CD8-positive, alpha-beta memory T cell (primary cell): ENCODE data around the gene CDKN1A. TPM values are rescaled to one million over a fixed set of nuclear protein-coding genes. Genes with fewer than 3 reads are reported as not detected.

ENCODE experiments used
- CTCF ChIA-PET: fragments of 350-600 bp; sonication (Branson Sonifier 250); formaldehyde crosslinking; loops from one replicate; lab custom pipeline; 2021; ENCODE audit warnings: antibody characterized with exemption; lab: Charles Lee
- POLR2A ChIA-PET: fragments of 350-600 bp; sonication (Branson Sonifier 250); formaldehyde crosslinking; loops from one replicate; lab custom pipeline; 2021; ENCODE audit warnings: antibody characterized with exemption; lab: Charles Lee
- DNase-seq, 5 donors: peaks; one replicate each; pipeline versions ENCODE4 v3.0.0 to v3.0.0-alpha.2; 2020 to 2022; ENCODE audit warnings: mixed read lengths in 1 of 5
- H3K27ac ChIP-seq: one replicate; pipeline ENCODE4 v1.7.0; 2013; ENCODE audit warnings: low read depth, mild to moderate bottlenecking, low read length, moderate library complexity
- H3K27me3 ChIP-seq: 2 replicates; pipeline ENCODE4 v1.7.0; 2013; ENCODE audit warnings: low read length, mild to moderate bottlenecking; ENCODE audit not compliant: insufficient read depth, poor library complexity, severe bottlenecking
- H3K36me3 ChIP-seq: 2 replicates; pipeline ENCODE4 v1.7.0; 2013; ENCODE audit warnings: mild to moderate bottlenecking, low read length, moderate library complexity; ENCODE audit not compliant: insufficient read depth
- H3K4me1 ChIP-seq: 2 replicates; pipeline ENCODE4 v1.7.0; 2013; ENCODE audit warnings: mild to moderate bottlenecking, low read length, moderate library complexity; ENCODE audit not compliant: insufficient read depth
- H3K4me3 ChIP-seq: 2 replicates; pipeline ENCODE4 v1.7.0; 2013; ENCODE audit warnings: mild to moderate bottlenecking, low read length
- H3K9me3 ChIP-seq: 2 replicates; pipeline ENCODE4 v1.7.0; 2013; ENCODE audit warnings: mild to moderate bottlenecking, low read length
- H3K27ac Mint-ChIP-seq, 8 donors: one replicate each; pipeline ENCODE4 v1.8.0; 2020 to 2021; ENCODE audit warnings: mixed read lengths in 8 of 8, mild to moderate bottlenecking in 6 of 8, inconsistent platforms in 3 of 8, moderate library complexity in 3 of 8
- H3K27me3 Mint-ChIP-seq, 2 donors: one replicate each; pipeline ENCODE4 v1.8.0; 2020 to 2021; ENCODE audit warnings: mixed read lengths in 2 of 2, mild to moderate bottlenecking in 1 of 2, moderate library complexity in 1 of 2
- H3K36me3 Mint-ChIP-seq, 3 donors: one replicate each; pipeline ENCODE4 v1.8.0; 2020 to 2021; ENCODE audit warnings: mixed read lengths in 3 of 3, inconsistent platforms in 1 of 3, mild to moderate bottlenecking in 1 of 3
- H3K4me1 Mint-ChIP-seq, 3 donors: one replicate each; pipeline ENCODE4 v1.8.0; 2020 to 2021; ENCODE audit warnings: mixed read lengths in 3 of 3, inconsistent platforms in 1 of 3, mild to moderate bottlenecking in 1 of 3
- H3K4me3 Mint-ChIP-seq, 7 donors: one replicate each; pipeline ENCODE4 v1.8.0; 2020 to 2021; ENCODE audit warnings: mixed read lengths in 7 of 7, mild to moderate bottlenecking in 6 of 7, moderate library complexity in 4 of 7, inconsistent platforms in 2 of 7
- H3K9me3 Mint-ChIP-seq, 5 donors: one replicate each; pipeline ENCODE4 v1.8.0; 2020 to 2022; ENCODE audit warnings: mixed read lengths in 5 of 5, mild to moderate bottlenecking in 3 of 5, moderate library complexity in 2 of 5, inconsistent platforms in 1 of 5
- polyA plus RNA-seq: library from polyadenylated mRNA; unstranded; fragments of 300-500 nt; fragmentation: Illumina TruSeq; gene quantifications from one replicate; pipeline ENCODE4 v1.2.3, GENCODE V29; 2021
- total RNA-seq, 2 experiments: library from RNA; stranded (reverse); gene quantifications; one replicate each; pipeline ENCODE4 v1.2.3, GENCODE V29; 2021

The CDKN1A gene
- total and polyA plus RNA-seq, 3 experiments from 2014 or later, result 1.6 to 66.4 (median 64.7) TPM

- no peak overlapping the region for H3K4me3 Mint-ChIP-seq
Measured at GRCh38 chr6:36715469-36715868, 37.0 kb downstream of the CDKN1A start.

GRCh38 chr6:36716476-36717093 is 38.1 kb downstream of the CDKN1A start:
- DNase-seq, result no peak
- H3K9me3 ChIP-seq, result no peaks in the 10 kb centered on the region
- H3K36me3 ChIP-seq, result no peaks in the 10 kb centered on the region
- H3K36me3 Mint-ChIP-seq, result no peaks in the 10 kb centered on the region
- no peaks in the 10 kb centered on the region for H3K27me3 ChIP-seq
- no peak overlapping the region for H3K27ac Mint-ChIP-seq
- no peak overlapping the region for H3K27ac ChIP-seq
- no peak overlapping the region for H3K4me3 ChIP-seq
- H3K4me3 Mint-ChIP-seq, result no peak overlapping the region
- POLR2A ChIA-PET, result no interaction called here
- H3K27me3 Mint-ChIP-seq, result peaks cover 0 to 4% of the 10 kb centered on the region in 2 donors
- CTCF ChIA-PET, result no interaction called here
- H3K4me1 Mint-ChIP-seq, result no peaks in the 10 kb centered on the region
- H3K9me3 Mint-ChIP-seq, result no peaks in the 10 kb centered on the region
- no peaks in the 10 kb centered on the region for H3K4me1 ChIP-seq

More at GRCh38 chr6:36715469-36715868, 37.0 kb downstream of the CDKN1A start:
- Histone ChIP-seq H3K27me3 (no peaks in the 10 kb centered on the region), H3K36me3 (no peaks in the 10 kb centered on the region), H3K4me3 (no peak overlapping the region), H3K9me3 (no peaks in the 10 kb centered on the region), H3K4me1 (no peaks in the 10 kb centered on the region), H3K27ac (no peak overlapping the region)
- DNase-seq, result no peak
- Mint-ChIP-seq H3K27ac (no peak overlapping the region), H3K4me1 (no peaks in the 10 kb centered on the region), H3K9me3 (no peaks in the 10 kb centered on the region), H3K27me3 (peaks cover 0 to 4% of the 10 kb centered on the region in 2 donors), H3K36me3 (no peaks in the 10 kb centered on the region)
- ChIA-PET POLR2A (interaction anchor here (0.5 kb wide), 1 partner anchor 1432 kb away, joined by 5 read pairs; no protein-coding TSS in a partner anchor), CTCF (no interaction called here)

GRCh38 chr6:36717231-36717825 is 38.8 kb downstream of the CDKN1A start:
- no peaks in the 10 kb centered on the region for H3K36me3 ChIP-seq
- H3K9me3 Mint-ChIP-seq, result no peaks in the 10 kb centered on the region
- H3K27ac ChIP-seq, result no peak overlapping the region
- no peaks in the 10 kb centered on the region for H3K36me3 Mint-ChIP-seq
- H3K9me3 ChIP-seq, result no peaks in the 10 kb centered on the region
- H3K4me1 Mint-ChIP-seq, result no peaks in the 10 kb centered on the region
- no peak overlapping the region for H3K27ac Mint-ChIP-seq
- no peaks in the 10 kb centered on the region for H3K27me3 ChIP-seq
- ChIA-PET POLR2A (no interaction called here), CTCF (no interaction called here)
- H3K4me3 ChIP-seq, result no peak overlapping the region
- no peak for DNase-seq
- H3K4me3 Mint-ChIP-seq, result no peak overlapping the region
- H3K27me3 Mint-ChIP-seq, result peaks cover 0 to 4% of the 10 kb centered on the region in 2 donors
- H3K4me1 ChIP-seq, result no peaks in the 10 kb centered on the region

GRCh38 chr6:36717871-36718540 is 39.5 kb downstream of the CDKN1A start:
- Mint-ChIP-seq H3K9me3 (no peaks in the 10 kb centered on the region), H3K36me3 (no peaks in the 10 kb centered on the region), H3K27ac (peak overlapping the region in 1 of 8 donors; percentile 94), H3K4me1 (no peaks in the 10 kb centered on the region), H3K27me3 (peaks cover 0 to 4% of the 10 kb centered on the region in 2 donors), H3K4me3 (no peak overlapping the region)
- CTCF ChIA-PET, result no interaction called here
- no peak for DNase-seq
- H3K4me3 ChIP-seq, result no peak overlapping the region
- POLR2A ChIA-PET, result no interaction called here
- H3K36me3 ChIP-seq, result no peaks in the 10 kb centered on the region
- H3K27me3 ChIP-seq, result no peaks in the 10 kb centered on the region
- no peaks in the 10 kb centered on the region for H3K4me1 ChIP-seq
- no peaks in the 10 kb centered on the region for H3K9me3 ChIP-seq
- H3K27ac ChIP-seq, result no peak overlapping the region

- no peak overlapping the region for H3K4me3 Mint-ChIP-seq
- no peak overlapping the region for H3K4me3 ChIP-seq
- no peaks in the 10 kb centered on the region for H3K9me3 ChIP-seq
- CTCF ChIA-PET, result no interaction called here
- H3K4me1 ChIP-seq, result no peaks in the 10 kb centered on the region
- H3K4me1 Mint-ChIP-seq, result no peaks in the 10 kb centered on the region
- POLR2A ChIA-PET, result no interaction called here
- H3K36me3 ChIP-seq, result no peaks in the 10 kb centered on the region
- peak overlapping the region in 1 of 8 donors; percentile 94 for H3K27ac Mint-ChIP-seq
- H3K9me3 Mint-ChIP-seq, result no peaks in the 10 kb centered on the region
- no peaks in the 10 kb centered on the region for H3K27me3 ChIP-seq
- no peak overlapping the region for H3K27ac ChIP-seq
- peaks cover 0 to 4% of the 10 kb centered on the region in 2 donors for H3K27me3 Mint-ChIP-seq
- DNase-seq, result no peak
- H3K36me3 Mint-ChIP-seq, result no peaks in the 10 kb centered on the region
Measured at GRCh38 chr6:36718560-36718959, 40.0 kb downstream of the CDKN1A start.

- peaks cover 0 to 4% of the 10 kb centered on the region in 2 donors for H3K27me3 Mint-ChIP-seq
- no peaks in the 10 kb centered on the region for H3K4me1 Mint-ChIP-seq
- Histone ChIP-seq H3K27ac (no peak overlapping the region), H3K36me3 (no peaks in the 10 kb centered on the region), H3K4me1 (no peaks in the 10 kb centered on the region), H3K9me3 (no peaks in the 10 kb centered on the region), H3K4me3 (no peak overlapping the region), H3K27me3 (no peaks in the 10 kb centered on the region)
- ChIA-PET POLR2A (no interaction called here), CTCF (no interaction called here)
- no peaks in the 10 kb centered on the region for H3K36me3 Mint-ChIP-seq
- no peak overlapping the region for H3K4me3 Mint-ChIP-seq
- H3K9me3 Mint-ChIP-seq, result no peaks in the 10 kb centered on the region
- H3K27ac Mint-ChIP-seq, result no peak overlapping the region
- DNase-seq, result no peak
Measured at GRCh38 chr6:36719126-36719525, 40.6 kb downstream of the CDKN1A start.

GRCh38 chr6:36720251-36721141 is 42.0 kb downstream of the CDKN1A start:
- no peaks in the 10 kb centered on the region for H3K27me3 ChIP-seq
- no peaks in the 10 kb centered on the region for H3K36me3 ChIP-seq
- no peaks in the 10 kb centered on the region for H3K9me3 ChIP-seq
- no peaks in the 10 kb centered on the region for H3K4me1 Mint-ChIP-seq
- ChIA-PET CTCF (no interaction called here), POLR2A (no interaction called here)
- peak overlapping the region in 2 of 8 donors; percentile 39 to 70 for H3K27ac Mint-ChIP-seq
- no peaks in the 10 kb centered on the region for H3K36me3 Mint-ChIP-seq
- no peak for DNase-seq
- H3K4me3 ChIP-seq, result no peak overlapping the region
- H3K9me3 Mint-ChIP-seq, result no peaks in the 10 kb centered on the region
- H3K27ac ChIP-seq, result no peak overlapping the region
- H3K4me3 Mint-ChIP-seq, result no peak overlapping the region
- H3K27me3 Mint-ChIP-seq, result peaks cover 0 to 4% of the 10 kb centered on the region in 2 donors
- no peaks in the 10 kb centered on the region for H3K4me1 ChIP-seq
